Measurements from ENCODE around the gene GRK4.

- TF ChIP-seq CTCF (IDR thresholded peaks at IDR 0.05) (no peak), SIN3A (IDR thresholded peaks at IDR 0.05; ENCODE audit: borderline replicate concordance, insufficient read depth, low read depth, low read length) (no peak), POLR2AphosphoS5 (IDR thresholded peaks at IDR 0.05; ENCODE audit: low read depth, low read length) (no peak)
Measured at GRCh38 chr4:2991243-2991642, 27.9 kb downstream of the GRK4 start.
